ENCODE results near the gene IPO5. TPM values are rescaled to one million over a fixed set of nuclear protein-coding genes. Genes with fewer than 3 reads are reported as not detected.

IPO5 gene
- total RNA-seq, 1 experiment from 2014 or later = 247 TPM

GRCh38 chr13:98052412-98052811 is 98.9 kb downstream of the IPO5 start:
- H3K27me3 ChIP-seq (replicated peaks; ENCODE audit: control insufficient read depth, insufficient read depth, low read length) = no peaks in the 10 kb centered on the region
- intact Hi-C loops (cut with micrococcal nuclease; ENCODE audit: unreplicated experiment) = no loop called here
- ChIA-PET POLR2A (no interaction called here), CTCF (no interaction called here)
- H3K9me3 Mint-ChIP-seq (ENCODE audit: unreplicated experiment) = peaks cover 10% of the 10 kb centered on the region
- 0 out of 2 replicates have a peak, but pooled peaks cover 4% of the 10 kb centered on the region for H3K9me3 ChIP-seq
- H3K4me1 Mint-ChIP-seq (ENCODE audit: low read depth, unreplicated experiment) = peaks cover 11% of the 10 kb centered on the region
- no peaks in the 10 kb centered on the region for H3K4me1 ChIP-seq
- H3K4me3 Mint-ChIP-seq (ENCODE audit: unreplicated experiment) = no peak overlapping the region
- TF ChIP-seq CTCF (IDR thresholded peaks at IDR 0.05; ENCODE audit: insufficient read depth in 1 of 2, low read depth in 1 of 2, low read length in 1 of 2, severe bottlenecking in 1 of 2, unreplicated experiment in 1 of 2) = no peak
- H3K36me3 ChIP-seq (ENCODE audit: control insufficient read depth, insufficient read depth, low read length) = no peaks in the 10 kb centered on the region
- H3K27me3 Mint-ChIP-seq (ENCODE audit: insufficient read depth, unreplicated experiment) = peaks cover 4% of the 10 kb centered on the region
- no peak overlapping the region for H3K27ac Mint-ChIP-seq (ENCODE audit: unreplicated experiment)
- no peak for DNase-seq
- no TSS peak for BruUV-seq (replicated peaks)
- no peak overlapping the region for H3K4me3 ChIP-seq (ENCODE audit: low read depth, low read length)
- H3K36me3 Mint-ChIP-seq (ENCODE audit: insufficient read depth, unreplicated experiment) = no peaks in the 10 kb centered on the region

DNA sequence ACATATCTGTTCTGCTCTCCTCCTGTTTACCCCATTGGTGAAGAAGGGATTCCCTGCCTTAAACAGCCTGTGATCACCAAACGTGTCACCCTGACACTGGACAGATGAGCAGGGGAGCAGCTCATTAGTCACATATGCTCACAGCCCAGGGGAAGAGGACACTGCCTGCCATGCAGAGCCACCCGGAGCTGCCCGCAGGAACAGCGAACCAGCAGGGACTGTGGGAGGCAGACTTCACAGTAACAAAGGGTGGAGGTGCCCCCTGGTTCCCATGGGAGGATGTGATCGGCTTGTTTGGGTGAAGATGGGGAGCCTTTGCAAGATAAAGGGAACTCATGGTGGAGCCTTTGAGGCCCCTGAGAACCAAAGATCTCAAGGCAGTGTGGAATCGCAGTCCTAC is 100.8 kb downstream of the IPO5 start:
- no peaks in the 10 kb centered on the region for H3K36me3 Mint-ChIP-seq (ENCODE audit: insufficient read depth, unreplicated experiment)
- H3K27ac Mint-ChIP-seq (ENCODE audit: unreplicated experiment) = no peak overlapping the region
- H3K27me3 Mint-ChIP-seq (ENCODE audit: insufficient read depth, unreplicated experiment) = peaks cover 4% of the 10 kb centered on the region
- H3K4me1 Mint-ChIP-seq (ENCODE audit: low read depth, unreplicated experiment) = no peaks in the 10 kb centered on the region
- TF ChIP-seq CTCF (IDR thresholded peaks at IDR 0.05; ENCODE audit: insufficient read depth in 1 of 2, low read depth in 1 of 2, low read length in 1 of 2, severe bottlenecking in 1 of 2, unreplicated experiment in 1 of 2) = no peak
- H3K4me3 Mint-ChIP-seq (ENCODE audit: unreplicated experiment) = no peak overlapping the region
- H3K9me3 Mint-ChIP-seq (ENCODE audit: unreplicated experiment) = peaks cover 10% of the 10 kb centered on the region
- no TSS peak for BruUV-seq (replicated peaks)
- no peaks in the 10 kb centered on the region for H3K27me3 ChIP-seq (replicated peaks; ENCODE audit: control insufficient read depth, insufficient read depth, low read length)
- ChIA-PET CTCF (no interaction called here), POLR2A (no interaction called here)
- no peak for DNase-seq
- intact Hi-C loops (cut with micrococcal nuclease; ENCODE audit: unreplicated experiment) = no loop called here
- H3K36me3 ChIP-seq (ENCODE audit: control insufficient read depth, insufficient read depth, low read length) = no peaks in the 10 kb centered on the region
- H3K4me3 ChIP-seq (ENCODE audit: low read depth, low read length) = no peak overlapping the region
- H3K9me3 ChIP-seq = 0 out of 2 replicates have a peak, but pooled peaks cover 4% of the 10 kb centered on the region
- H3K4me1 ChIP-seq = no peaks in the 10 kb centered on the region

DNA sequence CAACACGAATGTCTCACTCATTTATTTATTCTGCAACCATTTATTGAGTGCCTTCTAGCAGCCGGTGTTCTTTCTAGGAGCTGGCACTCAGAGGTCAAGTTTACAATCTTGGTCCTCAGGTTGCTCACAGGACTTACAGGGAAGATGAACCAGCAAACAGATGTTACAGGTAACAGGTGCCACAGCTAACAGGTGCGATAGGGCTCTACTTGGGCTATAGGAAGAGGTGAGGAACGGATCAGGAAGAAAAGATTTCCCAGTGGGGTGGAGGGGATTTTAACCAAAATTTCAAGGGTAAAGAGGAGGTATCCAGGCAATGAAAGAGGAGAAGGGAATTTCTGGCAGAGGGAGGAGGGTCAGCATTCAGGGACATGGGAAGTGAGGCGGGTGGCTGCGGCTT is 102.1 kb downstream of the IPO5 start:
- H3K36me3 Mint-ChIP-seq (ENCODE audit: insufficient read depth, unreplicated experiment) = no peaks in the 10 kb centered on the region
- ChIA-PET POLR2A (no interaction called here), CTCF (no interaction called here)
- no peak for TF ChIP-seq CTCF (IDR thresholded peaks at IDR 0.05; ENCODE audit: insufficient read depth in 1 of 2, low read depth in 1 of 2, low read length in 1 of 2, severe bottlenecking in 1 of 2, unreplicated experiment in 1 of 2)
- H3K4me1 Mint-ChIP-seq (ENCODE audit: low read depth, unreplicated experiment) = no peaks in the 10 kb centered on the region
- no peaks in the 10 kb centered on the region for H3K27me3 ChIP-seq (replicated peaks; ENCODE audit: control insufficient read depth, insufficient read depth, low read length)
- H3K27ac Mint-ChIP-seq (ENCODE audit: unreplicated experiment) = no peak overlapping the region
- H3K9me3 Mint-ChIP-seq (ENCODE audit: unreplicated experiment) = peaks cover 10% of the 10 kb centered on the region
- intact Hi-C loops (cut with micrococcal nuclease; ENCODE audit: unreplicated experiment) = no loop called here
- H3K27me3 Mint-ChIP-seq (ENCODE audit: insufficient read depth, unreplicated experiment) = peaks cover 4% of the 10 kb centered on the region
- no TSS peak for BruUV-seq (replicated peaks)
- no peak overlapping the region for H3K4me3 ChIP-seq (ENCODE audit: low read depth, low read length)
- H3K9me3 ChIP-seq = 0 out of 2 replicates have a peak, but pooled peaks cover 4% of the 10 kb centered on the region
- no peaks in the 10 kb centered on the region for H3K36me3 ChIP-seq (ENCODE audit: control insufficient read depth, insufficient read depth, low read length)
- H3K4me3 Mint-ChIP-seq (ENCODE audit: unreplicated experiment) = no peak overlapping the region
- no peak for DNase-seq
- no peaks in the 10 kb centered on the region for H3K4me1 ChIP-seq

All from Caco-2 (cell line).